ENCODE data around the gene DLX3. TPM values are rescaled to one million over a fixed set of nuclear protein-coding genes. Genes with fewer than 3 reads are reported as not detected.

The DLX3 gene
- total RNA-seq, 1 experiment from 2014 or later, result 1.2 TPM

DNA sequence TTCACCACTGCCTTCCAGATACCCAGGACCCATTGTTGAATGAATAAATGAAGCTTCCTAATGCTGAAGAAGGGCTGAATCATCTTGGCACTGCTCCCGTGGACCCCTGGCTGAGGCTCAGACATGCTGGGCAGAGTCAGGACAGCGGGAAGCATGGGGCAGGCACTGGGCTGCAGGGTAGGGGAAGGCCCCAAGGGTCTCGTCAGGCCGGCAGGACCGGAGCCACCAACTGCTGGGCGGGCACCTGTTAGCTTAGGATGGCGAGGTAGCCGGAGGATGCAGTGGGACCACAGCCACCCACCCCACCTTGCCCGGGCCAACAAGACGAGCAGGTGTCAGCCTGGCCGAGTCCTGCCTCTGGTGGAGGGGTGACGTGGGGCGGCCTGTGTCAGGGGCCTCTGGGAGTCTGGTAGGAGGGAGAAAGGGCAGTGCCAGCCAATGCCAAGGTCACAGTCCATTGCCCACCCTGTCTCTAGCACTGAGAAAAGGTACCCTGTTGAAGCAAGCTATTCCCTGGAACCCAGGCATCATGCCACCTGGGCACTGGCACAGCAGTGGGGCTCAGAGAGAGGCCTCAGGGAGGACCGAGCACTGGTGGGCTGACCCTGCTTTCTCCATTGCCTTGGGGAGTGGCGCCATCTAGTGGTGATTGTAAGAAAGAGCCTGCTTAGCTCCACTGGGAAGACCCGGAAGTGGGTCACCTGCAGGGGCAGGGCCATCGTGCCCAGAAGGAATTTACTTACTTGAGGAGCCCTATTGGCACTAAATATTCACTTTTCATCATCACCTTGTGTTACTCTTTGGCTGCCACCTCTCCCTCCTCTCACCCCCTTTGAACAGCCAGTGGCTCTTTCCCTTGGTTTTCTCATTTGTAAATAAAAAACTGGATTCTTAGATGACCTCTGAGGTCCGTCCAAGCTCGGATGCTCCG is 3.0 kb upstream of the DLX3 start:
- Histone ChIP-seq H3K9me2 (ENCODE audit: insufficient read depth) (no peaks in the 10 kb centered on the region), H2AFZ (no peak overlapping the region), H3K79me2 (ENCODE audit: low read depth) (peaks cover 6% of the 10 kb centered on the region; the same call in 1 of the 2 replicates), H4K20me1 (ENCODE audit: insufficient read depth) (no peaks in the 10 kb centered on the region), H3K4me1 (replicated peaks; ENCODE audit: insufficient read depth) (peaks cover 27% of the 10 kb centered on the region), H3K36me3 (ENCODE audit: low read depth) (no peaks in the 10 kb centered on the region), H3K27ac (no peak overlapping the region), H3K27me3 (ENCODE audit: insufficient read depth, low read depth) (peaks cover 7% of the 10 kb centered on the region; the same call in 1 of the 2 replicates), H3K9me3 (ENCODE audit: insufficient read depth, low read depth) (no peaks in the 10 kb centered on the region), H3F3A (ENCODE audit: insufficient read depth, low read depth) (peaks cover 11% of the 10 kb centered on the region), H3K4me3 (no peak overlapping the region), H3K4me2 (peak overlapping the region; percentile 47)
- DNase-seq, result peak; percentile 77 to 80
- BruUV-seq (replicated peaks), result no TSS peak
- intact Hi-C loops (cut with micrococcal nuclease; ENCODE audit: unreplicated experiment), result loop anchor here (1.0 to 10.0 kb wide), 5 partner anchors 89 to 583 kb away; partner anchors contain the start of gene PHB1
- TF ChIP-seq EZH2 (IDR thresholded peaks at IDR 0.05; ENCODE audit: low read depth), result no peak
- TF ChIP-seq, protein P1, sequence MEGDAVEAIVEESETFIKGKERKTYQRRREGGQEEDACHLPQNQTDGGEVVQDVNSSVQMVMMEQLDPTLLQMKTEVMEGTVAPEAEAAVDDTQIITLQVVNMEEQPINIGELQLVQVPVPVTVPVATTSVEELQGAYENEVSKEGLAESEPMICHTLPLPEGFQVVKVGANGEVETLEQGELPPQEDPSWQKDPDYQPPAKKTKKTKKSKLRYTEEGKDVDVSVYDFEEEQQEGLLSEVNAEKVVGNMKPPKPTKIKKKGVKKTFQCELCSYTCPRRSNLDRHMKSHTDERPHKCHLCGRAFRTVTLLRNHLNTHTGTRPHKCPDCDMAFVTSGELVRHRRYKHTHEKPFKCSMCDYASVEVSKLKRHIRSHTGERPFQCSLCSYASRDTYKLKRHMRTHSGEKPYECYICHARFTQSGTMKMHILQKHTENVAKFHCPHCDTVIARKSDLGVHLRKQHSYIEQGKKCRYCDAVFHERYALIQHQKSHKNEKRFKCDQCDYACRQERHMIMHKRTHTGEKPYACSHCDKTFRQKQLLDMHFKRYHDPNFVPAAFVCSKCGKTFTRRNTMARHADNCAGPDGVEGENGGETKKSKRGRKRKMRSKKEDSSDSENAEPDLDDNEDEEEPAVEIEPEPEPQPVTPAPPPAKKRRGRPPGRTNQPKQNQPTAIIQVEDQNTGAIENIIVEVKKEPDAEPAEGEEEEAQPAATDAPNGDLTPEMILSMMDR (conservative IDR thresholded peaks at IDR 0.05), result peak; percentile 97
- ChIA-PET CTCF (interaction anchor here (0.6 to 3.7 kb wide), 9 partner anchors 10 to 441 kb away, joined by 3 to 29 read pairs (median 5); no protein-coding TSS in a partner anchor), POLR2A (ENCODE audit: unreplicated experiment) (no interaction called here)

DNA sequence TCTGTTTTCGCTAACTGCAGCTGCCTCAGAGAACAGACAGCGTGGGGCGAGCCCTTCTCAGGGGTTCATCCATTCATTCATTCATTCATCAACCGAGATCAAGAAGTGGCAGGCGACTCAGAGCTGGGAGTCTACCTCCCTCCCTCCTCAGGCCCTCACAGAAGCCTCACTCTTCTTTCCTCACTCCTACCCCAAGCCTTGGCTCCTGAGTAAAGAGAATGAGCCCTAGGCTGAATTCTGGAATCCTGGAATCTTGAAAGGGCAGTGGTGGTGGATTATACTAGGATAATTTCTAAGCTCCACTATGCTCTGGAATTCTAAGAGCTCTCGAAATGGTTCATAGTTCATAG is 2.3 kb upstream of the DLX3 start:
- Histone ChIP-seq H3K4me2 (peak overlapping the region; percentile 94), H4K20me1 (ENCODE audit: insufficient read depth) (no peaks in the 10 kb centered on the region), H3K27ac (no peak overlapping the region), H3K79me2 (ENCODE audit: low read depth) (peaks cover 6% of the 10 kb centered on the region; the same call in 1 of the 2 replicates), H3K9me2 (ENCODE audit: insufficient read depth) (no peaks in the 10 kb centered on the region), H3K4me3 (peak overlapping the region; percentile 68), H3F3A (ENCODE audit: insufficient read depth, low read depth) (peaks cover 11% of the 10 kb centered on the region), H3K4me1 (replicated peaks; ENCODE audit: insufficient read depth) (peaks cover 34% of the 10 kb centered on the region), H2AFZ (0 out of 2 replicates have a peak overlapping the region, but pooled peaks have one; percentile 87), H3K9me3 (ENCODE audit: insufficient read depth, low read depth) (no peaks in the 10 kb centered on the region), H3K27me3 (ENCODE audit: insufficient read depth, low read depth) (peaks cover 7% of the 10 kb centered on the region; the same call in 1 of the 2 replicates), H3K36me3 (ENCODE audit: low read depth) (no peaks in the 10 kb centered on the region)
- ChIA-PET CTCF (interaction anchor here (0.6 to 3.7 kb wide), 8 partner anchors 9 to 441 kb away, joined by 3 to 29 read pairs (median 4); no protein-coding TSS in a partner anchor), POLR2A (ENCODE audit: unreplicated experiment) (no interaction called here)
- TF ChIP-seq, protein P1 (conservative IDR thresholded peaks at IDR 0.05), result no peak
- TF ChIP-seq EZH2 (IDR thresholded peaks at IDR 0.05; ENCODE audit: low read depth), result no peak
- no peak for DNase-seq
- no TSS peak for BruUV-seq (replicated peaks)
- intact Hi-C loops (cut with micrococcal nuclease; ENCODE audit: unreplicated experiment), result loop anchor here (5.0 to 10.0 kb wide), 2 partner anchors 300 to 582 kb away; partner anchors contain the start of gene PHB1

- Histone ChIP-seq H3K4me3 (peak overlapping the region; percentile 68), H3K36me3 (ENCODE audit: low read depth) (no peaks in the 10 kb centered on the region), H3K9me3 (ENCODE audit: insufficient read depth, low read depth) (no peaks in the 10 kb centered on the region), H3K79me2 (ENCODE audit: low read depth) (peaks cover 6% of the 10 kb centered on the region; the same call in 1 of the 2 replicates), H3K27ac (no peak overlapping the region), H2AFZ (peak overlapping the region; percentile 87), H3F3A (ENCODE audit: insufficient read depth, low read depth) (peaks cover 11% of the 10 kb centered on the region), H3K27me3 (ENCODE audit: insufficient read depth, low read depth) (peaks cover 7% of the 10 kb centered on the region; the same call in 1 of the 2 replicates), H4K20me1 (ENCODE audit: insufficient read depth) (no peaks in the 10 kb centered on the region), H3K4me2 (peak overlapping the region; percentile 94), H3K4me1 (replicated peaks; ENCODE audit: insufficient read depth) (peaks cover 34% of the 10 kb centered on the region), H3K9me2 (ENCODE audit: insufficient read depth) (no peaks in the 10 kb centered on the region)
- intact Hi-C loops (cut with micrococcal nuclease; ENCODE audit: unreplicated experiment), result loop anchor here (1.0 to 10.0 kb wide), 3 partner anchors 135 to 582 kb away; partner anchors contain the start of gene PHB1
- TF ChIP-seq EZH2 (IDR thresholded peaks at IDR 0.05; ENCODE audit: low read depth), result no peak
- TF ChIP-seq, protein P1 (conservative IDR thresholded peaks at IDR 0.05), result peak; percentile 100
- ChIA-PET POLR2A (ENCODE audit: unreplicated experiment) (no interaction called here), CTCF (interaction anchor here (0.6 to 3.7 kb wide), 12 partner anchors 9 to 422 kb away, joined by 3 to 29 read pairs (median 4); no protein-coding TSS in a partner anchor)
- BruUV-seq (replicated peaks), result no TSS peak
- peak; percentile 45 to 61 for DNase-seq
These were observed 1.7 kb upstream of the DLX3 start for GRCh38 chr17:49996495-49997300.

All from PC-9 (cell line).